IMR-90 (cell line): ENCODE data around the gene ETHE1.

ENCODE experiments used
- BHLHE40 ChIP-seq: fragments of 150-350 bp; IDR thresholded peaks from 2 replicates; pipeline ENCODE4 v1.6.1; 2016; ENCODE audit warnings: mild to moderate bottlenecking, low read depth, low read length
- MXI1 ChIP-seq: IDR thresholded peaks from 2 replicates; pipeline ENCODE4 v1.6.1; 2012; ENCODE audit warnings: low read depth, mild to moderate bottlenecking, low read length, moderate library complexity, borderline replicate concordance

DNA sequence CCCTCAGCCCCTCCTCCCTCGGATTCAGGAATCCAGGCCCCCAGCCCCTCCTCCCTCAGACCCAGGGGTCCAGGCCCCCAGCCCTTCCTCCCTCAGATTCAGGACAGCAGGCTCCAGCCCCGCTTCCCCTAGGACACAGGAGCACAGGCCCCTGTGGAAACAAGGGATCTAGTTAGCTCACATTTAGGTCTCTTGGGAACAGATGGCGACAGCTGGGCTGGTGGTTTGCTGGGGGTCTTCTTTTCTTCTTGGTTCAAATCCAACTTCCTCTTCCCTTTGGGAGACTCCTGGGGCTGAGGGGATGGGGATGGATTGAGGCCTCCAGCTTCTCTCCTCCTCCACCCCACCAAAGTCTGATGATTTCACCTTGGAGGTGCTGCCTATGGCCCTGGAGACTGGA lies 25.6 kb upstream of the ETHE1 start:
- TF ChIP-seq BHLHE40 (no peak), MXI1 (no peak)
